ENCODE measurements around the gene KRT78.

- no peak for TF ChIP-seq PHF8 (IDR thresholded peaks at IDR 0.05; ENCODE audit: borderline replicate concordance, low read depth)
- TF ChIP-seq CTCF (IDR thresholded peaks at IDR 0.05) = no peak
- TF ChIP-seq, protein P1, sequence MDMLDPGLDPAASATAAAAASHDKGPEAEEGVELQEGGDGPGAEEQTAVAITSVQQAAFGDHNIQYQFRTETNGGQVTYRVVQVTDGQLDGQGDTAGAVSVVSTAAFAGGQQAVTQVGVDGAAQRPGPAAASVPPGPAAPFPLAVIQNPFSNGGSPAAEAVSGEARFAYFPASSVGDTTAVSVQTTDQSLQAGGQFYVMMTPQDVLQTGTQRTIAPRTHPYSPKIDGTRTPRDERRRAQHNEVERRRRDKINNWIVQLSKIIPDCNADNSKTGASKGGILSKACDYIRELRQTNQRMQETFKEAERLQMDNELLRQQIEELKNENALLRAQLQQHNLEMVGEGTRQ (IDR thresholded peaks at IDR 0.05) = no peak
- no peak for TF ChIP-seq RAD21 (conservative IDR thresholded peaks at IDR 0.05 in 1 of 2, IDR thresholded peaks at IDR 0.05 in 1 of 2)
- TF ChIP-seq FOSL2 (IDR thresholded peaks at IDR 0.05) = no peak
- TF ChIP-seq FOSL2 (CRISPR knock-in tag; IDR thresholded peaks at IDR 0.05) = no peak
- TF ChIP-seq, protein P2, sequence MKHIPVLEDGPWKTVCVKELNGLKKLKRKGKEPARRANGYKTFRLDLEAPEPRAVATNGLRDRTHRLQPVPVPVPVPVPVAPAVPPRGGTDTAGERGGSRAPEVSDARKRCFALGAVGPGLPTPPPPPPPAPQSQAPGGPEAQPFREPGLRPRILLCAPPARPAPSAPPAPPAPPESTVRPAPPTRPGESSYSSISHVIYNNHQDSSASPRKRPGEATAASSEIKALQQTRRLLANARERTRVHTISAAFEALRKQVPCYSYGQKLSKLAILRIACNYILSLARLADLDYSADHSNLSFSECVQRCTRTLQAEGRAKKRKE (CRISPR knock-in tag; IDR thresholded peaks at IDR 0.05; ENCODE audit: low read depth) = no peak
- TF ChIP-seq GATA3 (IDR thresholded peaks at IDR 0.05; ENCODE audit: borderline replicate concordance) = no peak
- no peak for TF ChIP-seq EP300 (IDR thresholded peaks at IDR 0.05)
- TF ChIP-seq POLR2A (IDR thresholded peaks at IDR 0.05; ENCODE audit: low read length) = no peak
Observed at GRCh38 chr12:52819731-52820510, 28.9 kb downstream of the KRT78 start.

Data from A549 (cell line).